Gastroesophageal sphincter (tissue), 4 donors: Measurements from ENCODE around the gene OAS2. TPM values are rescaled to one million over a fixed set of nuclear protein-coding genes. Genes with fewer than 3 reads are reported as not detected.
"Not testable (repeated sequence)": the region's sequence is repeated elsewhere in the genome, so short reads cannot be mapped to it uniquely, and the experiment has no call there.

Experiments
- ATAC-seq: fragments of 150-250 bp; one replicate; pipeline ENCODE4 v1.9.1; 2016; ENCODE audit warnings: mild to moderate bottlenecking, moderate library complexity
- H3K27ac ChIP-seq, 4 donors: fragments of 200-600 bp; sonication (generic) in 3 of 4; 1 replicate in 3 of 4; 2 replicates in 1 of 4; pipeline ENCODE4 v1.5.1; 2016 to 2019
- H3K27me3 ChIP-seq: fragments of 200-600 bp; sonication (generic); one replicate; pipeline ENCODE4 v1.5.1; 2019
- H3K36me3 ChIP-seq, 2 donors: fragments of 200-600 bp; sonication (generic); one replicate each; pipeline ENCODE4 v1.5.1; 2019; ENCODE audit warnings: control low read depth in 1 of 2
- H3K4me1 ChIP-seq, 3 donors: fragments of 200-600 bp; sonication (generic); 1 replicate in 2 of 3; 2 replicates in 1 of 3; pipeline ENCODE4 v1.5.1; 2016 to 2019; ENCODE audit warnings: control low read depth in 2 of 3
- H3K4me3 ChIP-seq, 2 donors: fragments of 200-600 bp; sonication (generic); one replicate each; pipeline ENCODE4 v1.5.1; 2019; ENCODE audit warnings: mild to moderate bottlenecking in 1 of 2, moderate library complexity in 1 of 2
- H3K9me3 ChIP-seq, 3 donors: fragments of 200-600 bp; sonication (generic); one replicate each; pipeline ENCODE4 v1.5.1; 2017 to 2019; ENCODE audit warnings: control low read depth in 2 of 3
- CTCF ChIP-seq, 4 experiments: fragments of 200-600 bp in 2 of 4; fragments of 450-650 bp in 2 of 4; sonication (generic) in 1 of 4; IDR thresholded peaks; one replicate each; pipeline ENCODE4 v1.5.1; 2017 to 2019; ENCODE audit warnings: antibody characterized with exemption in 4 of 4, mild to moderate bottlenecking in 2 of 4, moderate library complexity in 2 of 4
- EP300 ChIP-seq: sonication (generic); formaldehyde crosslinking; IDR thresholded peaks from one replicate; pipeline ENCODE4 v1.6.1; 2017; ENCODE audit warnings: antibody characterized with exemption, mild to moderate bottlenecking
- POLR2A ChIP-seq, 2 donors: fragments of 450-650 bp; IDR thresholded peaks; one replicate each; pipeline ENCODE4 v1.6.1; 2017; ENCODE audit warnings: antibody characterized with exemption in 2 of 2, mild to moderate bottlenecking in 2 of 2, moderate library complexity in 1 of 2
- POLR2AphosphoS5 ChIP-seq: sonication (generic); formaldehyde crosslinking; IDR thresholded peaks from one replicate; pipeline ENCODE4 v1.6.1; 2017; ENCODE audit warnings: antibody characterized with exemption
- WGBS, 2 donors: methylation state at CpG; one replicate each; pipeline ENCODE4 v1.1.5; 2018; ENCODE audit warnings: low coverage in 1 of 2; 5-methylcytosine and 5-hydroxymethylcytosine counted together
- total RNA-seq, 4 donors: library from RNA; depleted of rRNA; stranded (reverse); fragments of >200 nt; gene quantifications; one replicate each; pipeline ENCODE4 v1.1.0, GENCODE V29; 2016

The OAS2 gene
- total RNA-seq, 4 donors from 2014 or later, result 6.5 to 10.0 (median 7.5) TPM

GRCh38 chr12:112986291-112986800, 8.0 kb downstream of the OAS2 start:
- H3K9me3 ChIP-seq, result peaks cover 0 to 19% (median 0%) of the 10 kb centered on the region in 3 donors
- no CpG with 5 or more reads among the region's 7 CpGs for WGBS, 2 donors
- H3K27me3 ChIP-seq, result no peaks in the 10 kb centered on the region
- H3K36me3 ChIP-seq, result peaks cover 0 to 11% of the 10 kb centered on the region in 2 donors
- no peaks in the 10 kb centered on the region for H3K4me1 ChIP-seq
- TF ChIP-seq CTCF (IDR thresholded peaks at IDR 0.05) (no peak), EP300 (no peak), POLR2A (IDR thresholded peaks at IDR 0.05) (no peak), POLR2AphosphoS5 (no peak)
- no peak overlapping the region for H3K27ac ChIP-seq
- no peak overlapping the region for H3K4me3 ChIP-seq
- ATAC-seq, result no peak

- no peak for TF ChIP-seq CTCF (IDR thresholded peaks at IDR 0.05)
- no peak for TF ChIP-seq POLR2A (IDR thresholded peaks at IDR 0.05)
- TF ChIP-seq POLR2AphosphoS5, result no peak
- no peak for TF ChIP-seq EP300
- Histone ChIP-seq H3K27ac (no peak overlapping the region), H3K27me3 (no peaks in the 10 kb centered on the region), H3K36me3 (peaks cover 0 to 11% of the 10 kb centered on the region in 2 donors), H3K4me3 (no peak overlapping the region), H3K4me1 (no peaks in the 10 kb centered on the region), H3K9me3 (peaks cover 0 to 9% (median 0%) of the 10 kb centered on the region in 3 donors)
- 40 to 67% methylated on average over 1 of the region's 2 CpGs for WGBS, 2 donors
- ATAC-seq, result no peak
Observed at GRCh38 chr12:112987561-112987960, 9.2 kb downstream of the OAS2 start.

- TF ChIP-seq POLR2A (IDR thresholded peaks at IDR 0.05) (no peak), EP300 (no peak), CTCF (IDR thresholded peaks at IDR 0.05) (no peak), POLR2AphosphoS5 (no peak)
- WGBS, 2 donors, result 55 to 61% methylated on average over 3 of the region's 3 CpGs
- Histone ChIP-seq H3K4me3 (no peak overlapping the region), H3K27ac (no peak overlapping the region), H3K4me1 (no peaks in the 10 kb centered on the region), H3K9me3 (peaks cover 0 to 8% (median 0%) of the 10 kb centered on the region in 3 donors), H3K27me3 (no peaks in the 10 kb centered on the region), H3K36me3 (peaks cover 0 to 11% of the 10 kb centered on the region in 2 donors)
- no peak for ATAC-seq
Observed at GRCh38 chr12:112988224-112988623, 9.9 kb downstream of the OAS2 start.

GRCh38 chr12:112988823-112989385, 10.6 kb downstream of the OAS2 start:
- not testable (repeated sequence) for H3K9me3 ChIP-seq, H3K27ac ChIP-seq, H3K4me3 ChIP-seq, H3K4me1 ChIP-seq, ATAC-seq, H3K27me3 ChIP-seq
- peaks cover 0 to 11% of the 10 kb centered on the region in 2 donors for H3K36me3 ChIP-seq
- 79 to 100% methylated on average over 3 of the region's 3 CpGs for WGBS, 2 donors

- ATAC-seq, result no peak
- H3K36me3 ChIP-seq, result peaks cover 0 to 11% of the 10 kb centered on the region in 2 donors
- H3K27ac ChIP-seq, result no peak overlapping the region
- H3K4me1 ChIP-seq, result no peaks in the 10 kb centered on the region
- TF ChIP-seq POLR2A (IDR thresholded peaks at IDR 0.05) (no peak), CTCF (IDR thresholded peaks at IDR 0.05) (no peak), POLR2AphosphoS5 (no peak), EP300 (no peak)
- H3K9me3 ChIP-seq, result peaks cover 0 to 4% (median 0%) of the 10 kb centered on the region in 3 donors
- no peaks in the 10 kb centered on the region for H3K27me3 ChIP-seq
- no peak overlapping the region for H3K4me3 ChIP-seq
- 40 to 57% methylated on average over 1 of the region's 1 CpG for WGBS, 2 donors
Observed at GRCh38 chr12:112989806-112990205, 11.5 kb downstream of the OAS2 start.
